Cardiac fibroblast (primary cell): ENCODE data around the gene PARM1.

Experiments
- DNase-seq, 2 donors: peaks; one replicate each; pipeline versions ENCODE4 v3.0.0 to v3.0.0-alpha.2; 2010; ENCODE audit warnings: low read depth in 2 of 2
- H3K4me3 ChIP-seq, 2 donors: replicated peaks in 1 of 2; 1 replicate in 1 of 2; 2 replicates in 1 of 2; pipeline ENCODE4 v1.5.1; 2011; ENCODE audit warnings: low read depth in 2 of 2, low read length in 2 of 2, mild to moderate bottlenecking in 2 of 2, moderate library complexity in 1 of 2
- TF ChIP-seq, protein P1 (sequence below): IDR thresholded peaks from one replicate; pipeline ENCODE4 v1.5.1; 2011; ENCODE audit warnings: low read depth, mild to moderate bottlenecking, low read length, inconsistent platforms

PARM1 gene

DNA sequence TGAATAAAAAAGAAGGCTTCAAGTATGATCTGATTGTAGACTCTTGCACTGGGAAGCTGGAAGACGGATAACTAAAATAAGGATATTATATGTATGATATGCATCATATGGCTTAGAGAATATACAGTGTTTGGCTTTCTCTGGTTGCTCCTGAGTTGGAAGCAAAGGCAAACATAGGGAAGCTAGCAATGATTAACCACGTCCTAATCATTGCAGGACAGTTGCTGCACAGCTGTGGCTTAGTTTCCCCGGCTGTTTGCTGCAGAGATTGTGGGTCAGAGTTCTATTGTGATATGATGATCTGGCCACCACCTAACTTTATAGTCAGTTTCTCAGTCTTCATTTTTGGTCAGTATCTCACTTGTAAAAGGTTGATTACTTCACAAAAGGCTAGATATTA, 36.3 kb upstream of the PARM1 start:
- TF ChIP-seq, protein P1, sequence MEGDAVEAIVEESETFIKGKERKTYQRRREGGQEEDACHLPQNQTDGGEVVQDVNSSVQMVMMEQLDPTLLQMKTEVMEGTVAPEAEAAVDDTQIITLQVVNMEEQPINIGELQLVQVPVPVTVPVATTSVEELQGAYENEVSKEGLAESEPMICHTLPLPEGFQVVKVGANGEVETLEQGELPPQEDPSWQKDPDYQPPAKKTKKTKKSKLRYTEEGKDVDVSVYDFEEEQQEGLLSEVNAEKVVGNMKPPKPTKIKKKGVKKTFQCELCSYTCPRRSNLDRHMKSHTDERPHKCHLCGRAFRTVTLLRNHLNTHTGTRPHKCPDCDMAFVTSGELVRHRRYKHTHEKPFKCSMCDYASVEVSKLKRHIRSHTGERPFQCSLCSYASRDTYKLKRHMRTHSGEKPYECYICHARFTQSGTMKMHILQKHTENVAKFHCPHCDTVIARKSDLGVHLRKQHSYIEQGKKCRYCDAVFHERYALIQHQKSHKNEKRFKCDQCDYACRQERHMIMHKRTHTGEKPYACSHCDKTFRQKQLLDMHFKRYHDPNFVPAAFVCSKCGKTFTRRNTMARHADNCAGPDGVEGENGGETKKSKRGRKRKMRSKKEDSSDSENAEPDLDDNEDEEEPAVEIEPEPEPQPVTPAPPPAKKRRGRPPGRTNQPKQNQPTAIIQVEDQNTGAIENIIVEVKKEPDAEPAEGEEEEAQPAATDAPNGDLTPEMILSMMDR, result no peak
- H3K4me3 ChIP-seq, result no peak overlapping the region
- no peak for DNase-seq

DNA sequence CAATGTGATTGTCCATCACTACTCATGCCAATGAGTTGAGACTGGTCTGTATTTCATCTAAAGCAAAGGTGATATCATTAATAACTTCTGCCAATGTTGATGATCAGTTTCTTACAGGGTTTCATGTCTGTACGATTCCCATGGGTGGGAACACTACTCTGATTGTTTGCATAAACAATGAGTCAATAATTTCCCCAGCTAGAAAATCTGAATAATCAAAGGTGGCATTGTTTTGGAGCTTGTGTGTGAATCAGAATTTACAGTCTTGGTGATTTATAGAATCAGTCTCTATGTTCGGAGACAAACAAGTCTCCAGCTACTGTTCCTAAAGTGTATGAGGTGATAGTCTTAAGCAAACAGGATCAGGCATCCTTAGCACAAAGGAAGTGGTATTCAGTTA, 35.5 kb upstream of the PARM1 start:
- no peak overlapping the region for H3K4me3 ChIP-seq
- TF ChIP-seq, protein P1, result no peak

GRCh38 chr4:74900862-74901261, 32.1 kb upstream of the PARM1 start:
- DNase-seq, result no peak
- H3K4me3 ChIP-seq, result no peak overlapping the region
- TF ChIP-seq, protein P1, result no peak

More for the DNA sequence above, 35.5 kb upstream of the PARM1 start:
- no peak for DNase-seq

DNA sequence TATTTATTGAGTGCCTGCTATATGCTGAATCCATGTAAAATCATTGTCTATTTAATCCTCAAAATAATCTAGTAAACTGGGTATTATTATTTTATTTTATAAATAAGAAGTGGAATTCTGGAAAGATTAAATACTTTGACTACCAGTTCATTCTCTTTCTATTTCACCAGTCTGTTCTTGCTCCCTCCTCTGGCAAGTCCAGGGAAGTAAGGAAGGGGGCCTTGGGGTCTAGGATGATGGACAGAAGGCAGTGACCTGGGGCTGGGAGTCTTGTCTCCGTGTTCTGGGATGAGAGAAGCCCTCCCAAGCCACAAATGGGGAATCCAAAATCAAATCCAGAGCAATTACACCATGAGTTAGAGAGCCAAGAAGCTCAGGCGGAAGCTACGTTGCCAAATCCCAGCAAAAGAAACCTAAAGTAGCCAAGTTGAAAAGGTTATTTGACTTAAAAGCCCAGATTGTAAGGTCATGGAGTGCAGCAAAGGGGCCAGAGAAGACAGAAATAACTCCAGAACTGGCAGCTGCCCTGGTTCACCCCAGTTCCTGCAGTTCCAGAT, 28.3 kb upstream of the PARM1 start:
- TF ChIP-seq, protein P1, result no peak
- H3K4me3 ChIP-seq, result no peak overlapping the region
- no peak for DNase-seq

GRCh38 chr4:74906771-74907170, 26.1 kb upstream of the PARM1 start:
- no peak overlapping the region for H3K4me3 ChIP-seq
- TF ChIP-seq, protein P1, result no peak
- no peak for DNase-seq

- H3K4me3 ChIP-seq, result no peak overlapping the region
- TF ChIP-seq, protein P1, result no peak
- DNase-seq, result no peak
These were observed 13.1 kb upstream of the PARM1 start for GRCh38 chr4:74919783-74920182.

DNA sequence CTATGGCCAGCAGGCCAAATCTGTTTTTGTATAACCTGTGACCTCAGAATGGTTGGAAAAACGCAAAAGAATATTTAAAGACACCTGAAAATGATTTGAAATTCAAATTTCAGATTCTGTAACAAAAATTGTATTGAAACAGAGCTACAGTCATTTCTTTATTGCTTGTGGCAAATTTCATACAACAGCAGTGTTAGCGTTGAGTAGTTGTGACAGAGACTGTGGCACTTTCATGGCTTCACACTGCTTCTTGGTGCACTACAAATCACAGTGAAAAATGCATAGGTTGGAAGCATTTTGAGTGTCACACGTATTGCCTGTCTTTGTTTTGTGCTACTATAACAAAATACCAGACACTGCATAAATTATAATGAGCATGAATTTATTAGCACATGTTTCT, 12.2 kb upstream of the PARM1 start:
- no peak for DNase-seq
- TF ChIP-seq, protein P1, result no peak

More for the DNA sequence above, 12.2 kb upstream of the PARM1 start:
- no peak overlapping the region for H3K4me3 ChIP-seq
